Panc1 (cell line): Measurements from ENCODE around the gene IL22RA1. TPM values are rescaled to one million over a fixed set of nuclear protein-coding genes. Genes with fewer than 3 reads are reported as not detected.

ENCODE experiments used
- ATAC-seq: fragments of 200-7000 bp; cut with Tn5 transposase; 2 replicates; pipeline ENCODE4 v1.9.1; 2020; ENCODE audit warnings: mild to moderate bottlenecking, moderate library complexity
- BruUV-seq: library from RNA; stranded (reverse); fragments of 400-500 nt; replicated peaks from 2 replicates; lab custom pipeline; 2021; lab: Mats Ljungman, UMichigan
- CTCF ChIA-PET: fragments of 300-600 bp; sonication (Branson Sonifier 250); formaldehyde crosslinking; loops from one replicate; lab custom pipeline; 2022; ENCODE audit warnings: antibody characterized with exemption; lab: Charles Lee
- POLR2A ChIA-PET: fragments of 300-600 bp; sonication (Branson Sonifier 250); formaldehyde crosslinking; loops from one replicate; lab custom pipeline; 2022; ENCODE audit warnings: antibody characterized with exemption; lab: Charles Lee
- DNase-seq: peaks from one replicate; pipeline ENCODE4 v3.0.0-alpha.2; 2010; ENCODE audit warnings: low read depth, low spot score
- H3K27ac ChIP-seq: 2 replicates; pipeline ENCODE4 v1.5.1; 2011; ENCODE audit warnings: mild to moderate bottlenecking, low read length, inconsistent platforms
- H3K27me3 ChIP-seq: fragments of 200-500 bp; sonication (Bioruptor generic); 2 replicates; pipeline ENCODE4 v1.6.0; 2014; ENCODE audit warnings: low read length, inconsistent platforms; ENCODE audit not compliant: control insufficient read depth, insufficient read depth
- H3K36me3 ChIP-seq: fragments of 200-500 bp; sonication (Bioruptor generic); 2 replicates; pipeline ENCODE4 v1.5.1; 2014; ENCODE audit warnings: inconsistent platforms, mild to moderate bottlenecking, low read length, moderate library complexity; ENCODE audit not compliant: control insufficient read depth, insufficient read depth
- H3K4me1 ChIP-seq: 2 replicates; pipeline ENCODE4 v1.5.1; 2011; ENCODE audit warnings: inconsistent platforms, mild to moderate bottlenecking, low read length, moderate library complexity; ENCODE audit not compliant: control insufficient read depth, insufficient read depth
- H3K4me3 ChIP-seq, 2 experiments: 2 replicates each; pipeline ENCODE4 v1.5.1; 2011 to 2012; ENCODE audit warnings: low read depth in 2 of 2, low read length in 2 of 2, mild to moderate bottlenecking in 2 of 2, inconsistent platforms in 1 of 2, moderate library complexity in 1 of 2
- H3K9me3 ChIP-seq: fragments of 200-500 bp; sonication (Bioruptor generic); 2 replicates; pipeline ENCODE4 v1.5.1; 2014; ENCODE audit warnings: low read depth, mild to moderate bottlenecking, inconsistent platforms, low read length, moderate library complexity; ENCODE audit not compliant: control insufficient read depth, insufficient read depth
- POLR2AphosphoS5 ChIP-seq: IDR thresholded peaks from 2 replicates; pipeline ENCODE4 v1.6.1; 2012; ENCODE audit warnings: mild to moderate bottlenecking, low read depth, low read length, moderate library complexity
- SIN3A ChIP-seq: IDR thresholded peaks from 2 replicates; pipeline ENCODE4 v1.6.1; 2012; ENCODE audit warnings: low read depth, mild to moderate bottlenecking, low read length, moderate library complexity, borderline replicate concordance; ENCODE audit not compliant: insufficient read depth
- TCF7L2 ChIP-seq: IDR thresholded peaks from 2 replicates; pipeline ENCODE4 v1.6.1; 2011; ENCODE audit warnings: mild to moderate bottlenecking, low read depth, low read length, inconsistent platforms
- in situ Hi-C: cut with HindIII; loops from 2 replicates; pipeline ENCODE4 v1.10.0; 2016; ENCODE audit warnings: low sequenced_read_pairs, low pct_unique_long_range_greater_than_20kb
- intact Hi-C: fragments of 100-400 bp; cut with micrococcal nuclease; formaldehyde crosslinking; loops from one replicate; pipeline ENCODE4 v1.10.0; 2022; ENCODE audit not compliant: unreplicated experiment
- total RNA-seq: library from RNA; stranded (reverse); gene quantifications from one replicate; pipeline ENCODE4 v1.2.1, GENCODE V29; 2021; ENCODE audit not compliant: unreplicated experiment
- TF ChIP-seq, protein P1 (sequence below), 2 experiments: IDR thresholded peaks; 2 replicates each; pipeline ENCODE4 v1.6.1; 2011 to 2012; ENCODE audit warnings: low read depth in 2 of 2, control low read depth in 1 of 2, low read length in 1 of 2, mild to moderate bottlenecking in 1 of 2, moderate library complexity in 1 of 2; ENCODE audit not compliant: insufficient read depth in 1 of 2
- TF ChIP-seq, protein P2 (sequence below): fragments of 450-650 bp; IDR thresholded peaks from 2 replicates; pipeline ENCODE4 v1.5.1; 2017; ENCODE audit warnings: mild to moderate bottlenecking

Gene IL22RA1
- total RNA-seq, 1 experiment from 2014 or later, result 1.1 TPM

DNA sequence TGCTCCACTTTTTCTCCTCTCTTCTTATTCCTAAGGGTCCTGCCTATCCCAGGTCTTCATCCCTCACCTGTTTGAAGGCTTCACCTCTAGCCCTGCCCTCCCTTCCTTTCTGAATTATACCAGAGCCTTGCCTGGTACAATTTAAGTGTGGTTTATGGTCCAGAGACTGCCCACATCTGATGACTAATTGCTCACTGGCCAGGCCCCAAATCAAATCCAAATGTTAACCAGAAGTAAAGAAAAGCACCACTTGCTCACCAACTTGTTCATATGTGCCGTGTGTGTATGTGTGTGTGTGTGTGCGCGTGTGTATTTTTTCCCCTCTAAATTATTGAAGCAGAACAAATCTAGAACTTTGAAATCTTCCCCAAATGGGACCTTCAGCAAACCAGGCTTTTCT is 57.4 kb downstream of the IL22RA1 start:
- intact Hi-C loops, result no loop called here
- Histone ChIP-seq H3K4me1 (no peaks in the 10 kb centered on the region), H3K27me3 (no peaks in the 10 kb centered on the region), H3K4me3 (no peak overlapping the region), H3K27ac (no peak overlapping the region), H3K9me3 (no peaks in the 10 kb centered on the region), H3K36me3 (no peaks in the 10 kb centered on the region)
- TF ChIP-seq, protein P1, sequence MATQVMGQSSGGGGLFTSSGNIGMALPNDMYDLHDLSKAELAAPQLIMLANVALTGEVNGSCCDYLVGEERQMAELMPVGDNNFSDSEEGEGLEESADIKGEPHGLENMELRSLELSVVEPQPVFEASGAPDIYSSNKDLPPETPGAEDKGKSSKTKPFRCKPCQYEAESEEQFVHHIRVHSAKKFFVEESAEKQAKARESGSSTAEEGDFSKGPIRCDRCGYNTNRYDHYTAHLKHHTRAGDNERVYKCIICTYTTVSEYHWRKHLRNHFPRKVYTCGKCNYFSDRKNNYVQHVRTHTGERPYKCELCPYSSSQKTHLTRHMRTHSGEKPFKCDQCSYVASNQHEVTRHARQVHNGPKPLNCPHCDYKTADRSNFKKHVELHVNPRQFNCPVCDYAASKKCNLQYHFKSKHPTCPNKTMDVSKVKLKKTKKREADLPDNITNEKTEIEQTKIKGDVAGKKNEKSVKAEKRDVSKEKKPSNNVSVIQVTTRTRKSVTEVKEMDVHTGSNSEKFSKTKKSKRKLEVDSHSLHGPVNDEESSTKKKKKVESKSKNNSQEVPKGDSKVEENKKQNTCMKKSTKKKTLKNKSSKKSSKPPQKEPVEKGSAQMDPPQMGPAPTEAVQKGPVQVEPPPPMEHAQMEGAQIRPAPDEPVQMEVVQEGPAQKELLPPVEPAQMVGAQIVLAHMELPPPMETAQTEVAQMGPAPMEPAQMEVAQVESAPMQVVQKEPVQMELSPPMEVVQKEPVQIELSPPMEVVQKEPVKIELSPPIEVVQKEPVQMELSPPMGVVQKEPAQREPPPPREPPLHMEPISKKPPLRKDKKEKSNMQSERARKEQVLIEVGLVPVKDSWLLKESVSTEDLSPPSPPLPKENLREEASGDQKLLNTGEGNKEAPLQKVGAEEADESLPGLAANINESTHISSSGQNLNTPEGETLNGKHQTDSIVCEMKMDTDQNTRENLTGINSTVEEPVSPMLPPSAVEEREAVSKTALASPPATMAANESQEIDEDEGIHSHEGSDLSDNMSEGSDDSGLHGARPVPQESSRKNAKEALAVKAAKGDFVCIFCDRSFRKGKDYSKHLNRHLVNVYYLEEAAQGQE (IDR thresholded peaks at IDR 0.05; ENCODE audit: insufficient read depth in 1 of 2, low read depth in 2 of 2, low read length in 1 of 2), result no peak
- TF ChIP-seq POLR2AphosphoS5 (no peak), SIN3A (no peak), TCF7L2 (no peak)
- TF ChIP-seq, protein P2, sequence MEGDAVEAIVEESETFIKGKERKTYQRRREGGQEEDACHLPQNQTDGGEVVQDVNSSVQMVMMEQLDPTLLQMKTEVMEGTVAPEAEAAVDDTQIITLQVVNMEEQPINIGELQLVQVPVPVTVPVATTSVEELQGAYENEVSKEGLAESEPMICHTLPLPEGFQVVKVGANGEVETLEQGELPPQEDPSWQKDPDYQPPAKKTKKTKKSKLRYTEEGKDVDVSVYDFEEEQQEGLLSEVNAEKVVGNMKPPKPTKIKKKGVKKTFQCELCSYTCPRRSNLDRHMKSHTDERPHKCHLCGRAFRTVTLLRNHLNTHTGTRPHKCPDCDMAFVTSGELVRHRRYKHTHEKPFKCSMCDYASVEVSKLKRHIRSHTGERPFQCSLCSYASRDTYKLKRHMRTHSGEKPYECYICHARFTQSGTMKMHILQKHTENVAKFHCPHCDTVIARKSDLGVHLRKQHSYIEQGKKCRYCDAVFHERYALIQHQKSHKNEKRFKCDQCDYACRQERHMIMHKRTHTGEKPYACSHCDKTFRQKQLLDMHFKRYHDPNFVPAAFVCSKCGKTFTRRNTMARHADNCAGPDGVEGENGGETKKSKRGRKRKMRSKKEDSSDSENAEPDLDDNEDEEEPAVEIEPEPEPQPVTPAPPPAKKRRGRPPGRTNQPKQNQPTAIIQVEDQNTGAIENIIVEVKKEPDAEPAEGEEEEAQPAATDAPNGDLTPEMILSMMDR, result no peak
- DNase-seq, result no peak
- no peak for ATAC-seq
- no TSS peak for BruUV-seq
- in situ Hi-C loops, result no loop called here
- CTCF ChIA-PET, result no interaction called here
- POLR2A ChIA-PET, result no interaction called here

DNA sequence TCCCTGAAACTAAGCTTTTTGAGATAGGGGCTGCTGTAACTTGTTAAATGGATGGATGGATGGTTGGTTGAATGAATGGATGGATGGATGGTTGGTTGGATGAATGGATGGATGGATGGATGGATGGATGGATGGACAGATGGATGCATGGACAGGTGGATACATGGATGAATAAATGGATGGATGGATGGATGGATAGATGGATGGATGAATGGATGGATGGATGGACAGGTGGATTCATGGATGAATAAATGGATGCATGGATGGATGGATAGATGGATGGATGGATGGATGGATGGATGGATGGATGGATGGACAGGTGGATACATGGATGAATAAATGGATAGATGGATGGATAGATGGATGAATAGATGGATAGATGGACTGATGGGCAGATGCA is 57.9 kb downstream of the IL22RA1 start:
- intact Hi-C loops (no loop called here), in situ Hi-C loops (no loop called here)
- TF ChIP-seq POLR2AphosphoS5 (no peak), SIN3A (no peak), TCF7L2 (no peak)
- TF ChIP-seq, protein P2, result no peak
- TF ChIP-seq, protein P1 (IDR thresholded peaks at IDR 0.05; ENCODE audit: insufficient read depth in 1 of 2, low read depth in 2 of 2, low read length in 1 of 2), result no peak
- H3K4me1 ChIP-seq, result no peaks in the 10 kb centered on the region
- no peaks in the 10 kb centered on the region for H3K9me3 ChIP-seq
- no TSS peak for BruUV-seq
- no peaks in the 10 kb centered on the region for H3K27me3 ChIP-seq
- ATAC-seq, result no peak
- H3K27ac ChIP-seq, result no peak overlapping the region
- no peaks in the 10 kb centered on the region for H3K36me3 ChIP-seq
- DNase-seq, result no peak
- CTCF ChIA-PET, result no interaction called here
- POLR2A ChIA-PET, result no interaction called here
- H3K4me3 ChIP-seq, result no peak overlapping the region
